DND-41 (cell line): ENCODE measurements around the gene PIK3R2.

Experiments
- EZH2 ChIP-seq: IDR thresholded peaks from 3 replicates; pipeline ENCODE4 v1.6.1; 2012; ENCODE audit warnings: borderline replicate concordance, low read depth, mild to moderate bottlenecking, moderate library complexity, low read length, inconsistent platforms; ENCODE audit not compliant: severe bottlenecking
- TF ChIP-seq, protein P1 (sequence below): IDR thresholded peaks from 2 replicates; pipeline ENCODE4 v1.5.1; 2012; ENCODE audit warnings: borderline replicate concordance, low read length, moderate library complexity, mild to moderate bottlenecking; ENCODE audit not compliant: poor library complexity, severe bottlenecking; ENCODE audit errors: extremely low read depth

DNA sequence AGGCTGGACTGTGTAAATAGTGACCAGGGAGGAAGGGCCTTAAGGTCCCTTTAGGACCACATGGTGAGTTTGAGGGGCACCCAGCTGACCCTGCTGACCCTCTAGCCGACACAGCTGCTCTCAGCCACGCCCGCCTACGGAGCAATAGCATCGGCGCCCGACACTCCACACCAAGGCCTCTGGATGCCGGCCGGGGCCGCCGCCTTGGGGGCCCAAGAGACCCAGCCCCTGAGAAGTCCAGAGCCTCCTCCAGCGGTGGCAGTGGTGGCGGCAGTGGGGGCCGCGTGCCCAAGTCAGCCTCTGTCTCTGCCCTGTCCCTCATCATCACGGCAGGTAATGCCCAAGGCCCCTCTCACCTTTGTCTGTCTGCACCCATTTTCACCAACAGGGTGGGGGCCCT is 8.6 kb upstream of the PIK3R2 start:
- TF ChIP-seq, protein P1, sequence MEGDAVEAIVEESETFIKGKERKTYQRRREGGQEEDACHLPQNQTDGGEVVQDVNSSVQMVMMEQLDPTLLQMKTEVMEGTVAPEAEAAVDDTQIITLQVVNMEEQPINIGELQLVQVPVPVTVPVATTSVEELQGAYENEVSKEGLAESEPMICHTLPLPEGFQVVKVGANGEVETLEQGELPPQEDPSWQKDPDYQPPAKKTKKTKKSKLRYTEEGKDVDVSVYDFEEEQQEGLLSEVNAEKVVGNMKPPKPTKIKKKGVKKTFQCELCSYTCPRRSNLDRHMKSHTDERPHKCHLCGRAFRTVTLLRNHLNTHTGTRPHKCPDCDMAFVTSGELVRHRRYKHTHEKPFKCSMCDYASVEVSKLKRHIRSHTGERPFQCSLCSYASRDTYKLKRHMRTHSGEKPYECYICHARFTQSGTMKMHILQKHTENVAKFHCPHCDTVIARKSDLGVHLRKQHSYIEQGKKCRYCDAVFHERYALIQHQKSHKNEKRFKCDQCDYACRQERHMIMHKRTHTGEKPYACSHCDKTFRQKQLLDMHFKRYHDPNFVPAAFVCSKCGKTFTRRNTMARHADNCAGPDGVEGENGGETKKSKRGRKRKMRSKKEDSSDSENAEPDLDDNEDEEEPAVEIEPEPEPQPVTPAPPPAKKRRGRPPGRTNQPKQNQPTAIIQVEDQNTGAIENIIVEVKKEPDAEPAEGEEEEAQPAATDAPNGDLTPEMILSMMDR: no peak
- no peak for TF ChIP-seq EZH2
